Measurements from ENCODE around the gene POLL. TPM values are rescaled to one million over a fixed set of nuclear protein-coding genes. Genes with fewer than 3 reads are reported as not detected.

The POLL gene
- total RNA-seq, 1 donor from 2014 or later, result 37.1 TPM

DNA sequence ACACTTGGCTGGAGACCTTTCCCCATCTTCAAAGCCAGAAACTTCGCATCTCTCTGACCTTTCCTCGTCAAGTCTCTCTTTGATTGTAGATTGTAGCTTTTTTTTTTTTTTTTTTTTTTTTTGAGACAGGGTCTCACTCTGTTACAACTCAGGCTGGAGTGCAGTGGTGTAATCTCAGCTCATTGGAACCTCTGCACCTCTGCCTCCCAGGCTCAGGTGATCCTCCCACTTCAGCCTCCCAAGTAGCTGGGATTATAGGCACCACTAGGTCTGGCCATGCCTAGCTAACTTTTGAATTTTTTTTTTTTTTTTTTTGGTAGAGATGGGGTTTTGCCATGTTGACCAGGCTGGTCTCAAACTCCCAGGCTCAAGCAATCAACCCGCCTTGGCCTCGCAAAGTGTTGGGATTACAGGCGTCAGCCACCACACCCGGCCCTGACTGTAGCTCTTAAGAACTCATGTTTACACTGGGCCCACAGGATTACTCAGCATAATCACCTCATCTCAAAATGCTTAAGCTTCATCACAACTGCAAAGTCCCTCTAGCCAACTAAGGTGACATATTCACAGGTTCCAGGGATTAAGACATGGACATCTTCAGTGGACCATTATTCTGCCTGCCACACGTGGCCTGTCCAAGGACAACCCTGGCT lies 11.7 kb downstream of the POLL start:
- ATAC-seq (no peak), DNase-seq (ENCODE audit: low spot score) (no peak)
- intact Hi-C loops (cut with DNase I), result no loop called here

DNA sequence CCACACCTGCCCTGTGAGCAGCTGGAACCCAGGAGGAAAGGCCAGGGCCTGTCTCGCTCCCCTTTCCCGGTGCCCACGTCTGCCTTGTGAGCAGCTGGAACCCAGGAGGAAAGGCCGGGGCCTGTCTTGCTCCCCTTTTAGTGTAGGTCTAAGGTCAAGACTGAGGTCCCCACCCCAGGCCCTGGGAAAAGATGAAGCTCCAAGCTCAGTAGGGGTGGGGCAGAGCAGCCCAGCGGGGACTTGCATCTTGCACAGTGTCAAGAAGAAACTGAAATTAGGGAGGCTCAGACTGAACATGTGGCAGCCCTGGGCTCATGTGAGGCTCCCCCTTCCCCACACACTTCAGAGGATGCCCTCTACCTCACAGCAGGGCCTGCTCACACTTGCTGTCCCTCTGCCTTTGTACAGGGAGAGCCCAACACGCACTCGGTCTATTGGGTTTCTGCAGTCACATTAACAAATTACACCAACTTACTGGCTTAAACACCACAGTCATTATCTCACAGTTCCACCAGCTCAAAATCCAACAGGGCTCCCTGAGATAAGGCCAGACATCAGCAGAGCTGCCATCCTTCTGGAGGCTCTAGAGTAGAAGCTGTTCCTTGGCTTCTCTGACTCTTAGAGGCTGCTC lies 12.4 kb downstream of the POLL start:
- intact Hi-C loops (cut with DNase I), result no loop called here
- peak; percentile 32 for DNase-seq (ENCODE audit: low spot score)
- no peak for ATAC-seq

DNA sequence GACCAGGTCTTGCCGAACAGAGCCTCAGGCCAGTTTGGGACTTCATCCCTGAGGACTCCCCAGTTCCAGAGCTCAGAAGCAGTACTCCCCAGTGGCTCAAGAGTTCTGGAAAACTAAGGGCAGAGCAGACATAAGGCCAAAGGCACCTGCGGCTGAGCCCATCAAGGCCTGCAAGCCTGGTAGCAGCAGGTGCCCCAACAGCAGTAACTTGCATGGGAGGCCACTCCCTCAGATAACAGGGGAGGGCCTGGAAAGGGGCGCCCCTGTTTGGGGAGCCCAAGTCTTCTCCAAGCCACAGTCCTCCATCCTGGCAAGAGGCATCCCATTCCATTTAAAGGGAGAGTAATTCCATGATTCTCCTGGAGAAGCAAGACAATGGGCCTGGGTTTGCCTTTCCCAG lies 13.0 kb downstream of the POLL start:
- no peak for ATAC-seq
- peak; percentile 14 for DNase-seq (ENCODE audit: low spot score)
- intact Hi-C loops (cut with DNase I), result no loop called here

DNA sequence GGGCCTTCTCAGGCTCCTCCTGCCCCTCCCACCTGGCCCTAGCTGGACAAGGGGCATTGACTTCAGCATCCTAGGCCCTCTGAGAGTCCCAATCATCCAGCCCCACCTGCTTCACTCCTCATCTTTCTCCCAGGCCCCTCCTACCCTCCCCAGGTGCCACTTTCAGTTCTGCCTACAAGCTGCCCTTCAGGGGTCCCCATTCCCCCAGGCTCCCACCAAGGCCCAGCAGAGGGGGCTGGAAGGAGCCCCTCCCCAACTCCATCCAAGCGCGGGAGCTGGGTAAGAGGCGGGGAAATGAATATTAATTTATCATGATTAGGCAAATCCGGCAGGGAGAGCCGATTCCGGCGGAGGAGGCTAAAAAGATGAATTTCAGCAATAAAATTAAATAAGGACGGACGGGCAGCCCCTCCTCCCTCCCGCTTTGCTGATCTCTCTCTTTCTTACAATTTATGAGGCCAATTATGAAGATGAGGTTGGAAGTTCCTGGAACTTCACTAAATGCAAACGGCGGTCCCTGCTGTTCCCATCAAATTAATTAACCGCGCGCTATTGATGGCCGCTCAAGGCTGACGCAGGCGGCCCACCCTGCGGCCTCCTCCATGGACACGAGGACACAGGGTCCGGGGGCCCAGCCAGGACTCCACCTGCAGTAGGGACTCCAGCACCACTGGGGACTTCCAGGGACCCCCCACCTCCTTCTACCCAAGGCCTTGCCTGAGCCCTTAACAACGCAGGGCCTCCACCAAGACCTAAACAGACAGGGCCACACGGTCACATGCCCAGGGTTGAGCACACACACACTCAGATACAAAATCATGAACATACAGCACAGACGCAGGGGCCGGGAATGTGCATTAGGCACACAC lies 13.9 kb downstream of the POLL start:
- peak; percentile 38 for DNase-seq (ENCODE audit: low spot score)
- intact Hi-C loops (cut with DNase I), result loop anchor here (5.0 kb wide), 1 partner anchor 362 kb away; no protein-coding TSS in a partner anchor

DNA sequence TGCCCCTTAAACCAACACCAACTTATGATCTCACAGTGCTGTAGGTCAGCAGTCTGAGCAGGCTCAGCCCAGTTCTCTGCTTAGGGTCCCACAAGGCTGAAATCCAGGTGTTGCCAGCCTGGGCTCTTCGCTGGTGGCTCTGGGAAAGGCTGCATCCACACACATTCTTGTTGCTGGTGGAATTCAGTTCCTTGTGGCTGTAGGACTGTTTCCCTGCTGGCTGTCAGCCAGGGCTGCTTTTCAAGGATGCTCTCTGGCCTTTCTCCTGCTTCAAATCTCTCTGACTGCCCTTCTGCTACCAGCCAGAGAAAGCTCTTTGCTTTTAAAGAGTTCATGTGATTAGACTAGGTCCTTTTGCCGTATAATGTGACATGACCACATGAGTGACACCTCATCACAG lies 15.3 kb downstream of the POLL start:
- intact Hi-C loops (cut with DNase I), result loop anchor here (5.0 kb wide), 1 partner anchor 360 kb away; no protein-coding TSS in a partner anchor
- no peak for ATAC-seq
- DNase-seq (ENCODE audit: low spot score), result no peak

More for the DNA sequence above, 13.9 kb downstream of the POLL start:
- ATAC-seq, result no peak

DNA sequence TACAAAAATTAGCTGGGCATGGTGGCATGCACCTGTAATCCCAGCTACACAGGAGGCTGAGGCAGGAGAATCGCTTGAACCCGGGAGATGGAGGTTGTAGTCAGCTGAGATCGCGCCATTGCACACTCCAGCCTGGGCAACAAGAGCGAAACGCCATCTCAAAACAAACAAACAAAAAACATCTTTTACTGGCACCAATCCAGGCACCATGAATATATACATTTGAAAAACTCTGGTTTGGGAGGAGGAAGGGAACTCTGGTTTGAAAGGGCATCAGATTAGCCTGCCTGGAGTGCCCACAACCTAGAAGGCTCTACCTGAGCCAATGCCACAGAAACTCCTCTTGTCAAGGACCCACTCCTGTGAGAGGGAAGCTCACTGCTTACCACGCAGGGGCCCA lies 15.9 kb downstream of the POLL start:
- intact Hi-C loops (cut with DNase I), result loop anchor here (5.0 kb wide), 1 partner anchor 360 kb away; no protein-coding TSS in a partner anchor
- DNase-seq (ENCODE audit: low spot score), result no peak
- no peak for ATAC-seq

DNA sequence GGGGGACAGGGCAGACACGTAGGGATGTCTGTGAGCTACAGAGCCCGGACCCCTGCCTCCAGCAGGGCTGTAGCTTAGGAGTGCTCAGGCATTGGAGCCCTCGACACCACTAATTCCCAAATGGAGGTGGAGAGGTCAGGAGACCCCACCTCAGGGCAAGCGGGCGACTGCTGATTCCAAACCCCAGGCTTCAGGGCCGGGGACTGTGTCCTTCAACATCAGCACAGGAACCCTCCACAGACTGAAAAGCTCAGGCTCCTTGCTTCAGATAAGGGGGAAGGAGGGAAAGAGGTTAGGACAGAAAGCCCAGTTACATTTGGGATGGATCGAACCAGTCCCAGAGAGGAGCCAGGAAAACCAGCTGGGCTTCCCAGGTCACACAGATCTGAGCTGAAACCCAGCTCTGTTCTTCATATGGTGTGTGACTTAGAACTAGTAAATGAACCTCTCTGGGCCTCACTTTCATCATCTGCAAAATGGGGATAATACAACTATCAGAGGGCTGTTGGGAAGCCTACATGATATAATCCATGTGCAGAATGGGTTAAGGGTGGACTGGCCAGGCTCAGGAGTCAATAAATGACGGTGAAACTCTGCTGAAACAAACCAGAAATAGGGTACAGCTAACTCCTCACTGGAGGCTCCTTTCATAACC lies 16.7 kb downstream of the POLL start:
- intact Hi-C loops (cut with DNase I), result loop anchor here (5.0 kb wide), 1 partner anchor 359 kb away; no protein-coding TSS in a partner anchor
- ATAC-seq, result no peak
- DNase-seq (ENCODE audit: low spot score), result no peak

DNA sequence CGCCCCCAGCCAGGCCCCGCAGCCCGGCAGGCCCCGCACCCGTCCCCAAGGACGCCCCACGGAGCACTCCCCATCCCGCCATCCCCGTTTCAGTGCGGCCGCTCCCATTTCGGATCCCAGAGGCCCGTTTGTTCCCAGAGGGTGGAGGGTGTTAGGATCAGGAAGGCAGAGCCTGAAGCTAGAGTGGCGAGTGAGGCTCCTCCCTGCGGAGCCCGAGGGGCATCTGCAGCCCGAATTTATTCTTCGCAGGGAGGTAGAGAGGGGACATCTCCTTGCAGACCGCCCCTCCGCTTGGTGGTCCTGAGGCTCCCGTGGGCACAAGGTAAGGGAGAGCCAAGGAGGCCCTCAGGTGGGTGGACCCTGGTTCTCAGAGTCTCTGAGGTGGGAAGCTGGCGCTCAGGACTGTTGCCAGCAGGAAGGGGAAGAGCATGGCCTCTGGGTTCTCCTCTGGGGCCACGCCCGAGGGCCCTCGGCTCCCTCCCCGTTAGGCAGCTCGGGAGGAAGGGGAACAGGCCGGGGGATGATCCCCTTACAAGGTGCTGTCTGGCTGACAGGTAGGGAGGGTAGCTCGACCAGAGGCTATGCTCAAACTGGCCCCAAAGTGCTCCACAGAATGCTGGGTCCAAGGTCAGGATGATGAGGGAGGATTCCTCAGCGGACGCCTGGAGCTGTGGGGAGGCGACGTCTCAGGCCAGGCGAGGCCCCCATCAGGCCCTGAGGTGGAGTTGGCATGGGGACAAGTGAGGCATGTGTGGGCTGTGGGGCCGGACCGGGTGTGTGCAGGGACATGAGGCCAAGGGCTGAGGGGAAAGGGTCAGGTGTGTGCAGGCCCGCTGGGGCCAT lies 17.4 kb downstream of the POLL start:
- DNase-seq (ENCODE audit: low spot score), result no peak
- ATAC-seq, result peak; percentile 41
- intact Hi-C loops (cut with DNase I), result loop anchor here (5.0 kb wide), 1 partner anchor 358 kb away; no protein-coding TSS in a partner anchor

DNA sequence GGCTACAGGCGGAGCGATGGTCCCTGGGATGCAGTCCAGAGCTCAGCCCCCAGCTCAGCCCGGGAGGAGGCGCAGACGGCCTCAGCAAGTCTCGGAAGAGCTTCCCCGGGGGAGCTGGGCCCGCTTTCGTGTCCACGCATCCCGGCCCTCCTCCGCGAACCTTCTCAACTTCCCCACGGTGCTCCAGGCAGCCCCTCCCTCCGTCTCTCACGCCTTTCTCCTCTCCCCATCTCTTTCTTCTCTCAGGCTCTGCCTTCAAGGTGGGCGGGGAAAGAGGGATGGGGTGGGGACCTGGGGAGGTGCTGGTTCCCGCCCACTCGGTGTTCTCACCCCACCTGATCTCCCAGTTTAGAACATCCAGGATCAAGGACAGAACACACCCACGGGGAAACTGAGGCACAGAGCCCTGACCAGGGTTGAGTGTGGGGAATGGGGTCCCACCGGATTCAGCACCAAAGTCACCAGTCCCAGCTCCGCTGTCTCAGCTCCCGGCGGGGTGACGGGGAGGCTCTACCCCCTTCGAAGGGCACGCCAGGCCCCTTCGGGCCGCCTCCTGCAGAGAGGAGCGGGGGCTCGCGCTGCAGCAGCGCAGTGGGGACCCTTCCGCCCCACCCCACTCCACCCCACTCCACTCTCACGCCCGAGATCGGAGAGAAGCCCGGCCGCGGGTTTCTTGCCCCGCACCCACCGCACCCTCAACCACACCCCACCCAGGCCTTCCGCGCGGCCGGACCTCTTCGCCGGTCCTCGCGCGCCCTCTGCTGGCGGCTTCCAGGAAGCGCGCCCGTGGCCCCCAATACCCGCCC lies 18.2 kb downstream of the POLL start:
- ATAC-seq (peak; percentile 91), DNase-seq (ENCODE audit: low spot score) (peak; percentile 90)
- intact Hi-C loops (cut with DNase I), result loop anchor here (5.0 kb wide), 1 partner anchor 358 kb away; no protein-coding TSS in a partner anchor

DNA sequence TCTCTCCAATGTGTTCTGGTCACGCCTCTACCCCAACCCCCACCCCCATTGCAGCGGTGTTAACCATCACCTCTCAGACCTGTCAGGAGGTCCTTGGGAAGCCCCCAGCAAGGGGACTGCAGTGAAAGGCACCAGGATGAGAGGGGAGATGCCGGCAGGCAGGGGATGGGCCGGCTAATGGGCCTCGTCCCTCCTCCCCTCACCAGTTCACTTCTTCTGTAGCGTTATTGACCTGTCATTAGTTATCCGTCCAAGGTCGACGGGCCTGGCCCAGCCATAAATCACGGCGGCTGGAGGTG lies 18.8 kb downstream of the POLL start:
- intact Hi-C loops (cut with DNase I), result no loop called here
- DNase-seq (ENCODE audit: low spot score), result no peak
- no peak for ATAC-seq

DNA sequence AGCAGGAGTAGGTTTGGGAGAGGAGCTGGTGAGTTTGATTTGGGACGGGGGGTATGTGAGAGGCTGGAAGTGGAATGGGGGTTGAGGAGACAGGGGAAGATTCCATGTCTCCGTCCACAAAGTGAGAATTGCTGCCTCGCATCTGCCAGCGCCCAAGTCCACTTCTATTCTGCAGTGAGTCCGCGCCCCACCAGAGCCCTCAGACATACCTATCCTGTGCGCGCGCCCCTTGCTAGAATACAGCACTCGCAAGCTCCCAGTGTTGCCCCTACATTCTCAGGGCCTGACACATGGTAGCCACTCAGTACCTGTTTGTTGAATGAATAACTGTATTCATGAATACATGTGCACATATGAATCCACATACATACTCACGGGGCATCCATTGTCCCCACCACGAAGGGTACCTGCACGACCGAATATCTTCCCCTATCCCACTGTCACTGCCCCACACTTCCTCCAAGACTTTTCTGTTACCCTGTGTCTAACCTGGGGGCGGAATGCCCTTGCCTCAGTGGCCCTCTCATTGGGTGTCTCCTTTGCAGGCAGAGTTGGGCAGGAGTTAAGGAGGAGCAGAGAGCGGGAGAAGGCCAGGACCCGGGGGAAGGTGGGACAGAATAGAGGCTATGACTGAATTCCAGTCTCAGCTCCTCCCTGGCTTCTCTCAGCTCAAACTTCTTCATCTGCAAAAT lies 19.9 kb downstream of the POLL start:
- intact Hi-C loops (cut with DNase I), result no loop called here
- peak; percentile 35 for DNase-seq (ENCODE audit: low spot score)

DNA sequence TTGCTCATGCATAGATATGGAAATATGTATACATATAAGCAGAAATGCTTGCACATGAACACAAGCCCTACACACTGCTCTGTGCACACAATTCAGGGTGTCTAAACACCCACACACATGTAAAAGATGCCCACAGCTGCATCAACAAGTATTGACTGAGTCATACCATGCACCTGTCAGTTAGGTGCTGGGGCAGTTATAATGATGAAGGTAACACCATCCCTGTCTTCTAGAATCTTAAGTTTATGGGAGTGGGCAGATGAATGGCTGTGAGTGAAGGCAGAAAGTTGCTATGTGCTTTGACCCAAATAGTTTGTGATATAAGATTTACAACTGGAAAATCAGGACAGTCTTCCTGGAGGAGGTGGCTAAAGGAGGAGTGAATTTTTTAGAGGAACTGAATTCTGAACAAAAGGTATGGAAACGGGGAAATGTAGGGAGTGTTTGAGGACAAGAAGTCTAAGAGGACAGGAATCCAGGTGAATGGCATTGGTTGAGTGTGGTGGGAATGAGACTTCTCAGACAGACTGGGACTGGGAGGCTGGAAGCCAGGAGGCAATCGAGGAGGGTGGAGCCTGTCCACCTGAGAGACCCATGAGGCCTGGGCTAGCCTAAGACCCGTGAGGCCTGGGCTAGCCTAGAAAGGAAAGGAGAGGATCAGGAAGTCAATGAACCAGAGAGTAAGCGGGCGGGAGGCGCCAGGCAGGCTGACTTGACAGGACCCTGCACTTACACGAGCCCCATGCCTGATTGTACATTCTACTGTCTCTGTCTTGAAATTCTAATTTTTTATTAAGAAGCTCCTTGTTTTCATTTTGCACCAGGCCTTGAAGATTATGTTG lies 20.7 kb downstream of the POLL start:
- intact Hi-C loops (cut with DNase I), result no loop called here
- DNase-seq (ENCODE audit: low spot score) (peak; percentile 46), ATAC-seq (no peak)

More for the DNA sequence above, 19.9 kb downstream of the POLL start:
- no peak for ATAC-seq

DNA sequence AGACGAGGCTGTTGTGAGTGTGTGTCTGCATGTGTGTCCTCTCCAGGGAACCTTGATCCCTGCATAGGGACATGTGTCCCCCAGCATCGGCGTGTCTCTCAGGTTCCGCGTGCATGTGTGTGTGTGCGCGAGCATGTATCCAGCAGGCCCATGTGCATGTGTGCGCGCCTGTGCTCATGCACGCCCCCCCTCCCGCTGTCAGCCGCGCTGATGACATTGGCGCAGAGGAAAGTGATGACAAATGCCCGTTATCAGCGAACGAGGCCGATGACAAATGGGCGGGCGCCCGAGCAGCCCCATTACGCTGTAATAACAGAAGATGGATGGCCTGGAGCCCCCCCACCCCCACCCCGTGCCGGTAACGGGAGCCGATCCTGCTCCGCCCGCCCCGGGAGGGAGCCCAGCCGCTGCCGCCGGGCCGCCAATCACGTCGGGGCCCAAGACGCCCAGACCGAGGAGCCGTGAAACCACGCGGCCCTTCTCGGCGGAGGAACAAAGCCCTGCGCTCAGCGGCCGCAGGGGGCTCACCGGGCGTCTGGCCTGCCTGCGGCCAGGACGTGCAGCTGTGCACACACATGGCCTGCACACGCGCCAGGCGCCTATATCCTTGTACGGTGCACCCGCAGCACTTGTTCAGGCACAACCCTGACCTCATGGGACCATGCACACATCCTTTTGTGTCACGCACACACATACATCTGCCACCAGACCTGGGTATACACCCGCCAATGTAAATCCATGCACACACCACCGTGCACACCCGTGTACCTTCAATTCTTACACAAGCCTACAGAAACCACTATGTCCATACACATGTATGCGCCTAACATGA lies 21.5 kb downstream of the POLL start:
- no peak for ATAC-seq

DNA sequence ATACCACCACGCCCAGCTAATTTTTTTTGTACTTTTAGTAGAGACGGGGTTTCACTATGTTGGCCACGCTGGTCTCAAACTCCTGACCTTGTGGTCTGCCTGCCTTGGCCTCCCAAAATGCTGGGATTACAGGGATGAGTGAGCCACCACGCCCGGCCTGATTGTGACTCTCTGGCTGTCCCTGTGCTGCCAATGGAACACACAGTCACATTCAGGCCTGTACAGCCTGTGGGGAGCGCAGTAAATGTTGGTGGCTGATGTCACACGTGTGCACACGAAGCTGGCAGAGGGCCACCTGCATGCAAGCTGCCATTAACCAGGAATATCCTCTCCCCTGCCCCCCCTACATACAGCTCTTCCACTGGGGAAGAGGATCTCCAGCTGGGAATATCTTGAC lies 22.1 kb downstream of the POLL start:
- peak; percentile 53 for DNase-seq (ENCODE audit: low spot score)
- no peak for ATAC-seq
- intact Hi-C loops (cut with DNase I), result no loop called here

More for the DNA sequence above, 21.5 kb downstream of the POLL start:
- DNase-seq (ENCODE audit: low spot score), result peak; percentile 48
- intact Hi-C loops (cut with DNase I), result no loop called here

DNA sequence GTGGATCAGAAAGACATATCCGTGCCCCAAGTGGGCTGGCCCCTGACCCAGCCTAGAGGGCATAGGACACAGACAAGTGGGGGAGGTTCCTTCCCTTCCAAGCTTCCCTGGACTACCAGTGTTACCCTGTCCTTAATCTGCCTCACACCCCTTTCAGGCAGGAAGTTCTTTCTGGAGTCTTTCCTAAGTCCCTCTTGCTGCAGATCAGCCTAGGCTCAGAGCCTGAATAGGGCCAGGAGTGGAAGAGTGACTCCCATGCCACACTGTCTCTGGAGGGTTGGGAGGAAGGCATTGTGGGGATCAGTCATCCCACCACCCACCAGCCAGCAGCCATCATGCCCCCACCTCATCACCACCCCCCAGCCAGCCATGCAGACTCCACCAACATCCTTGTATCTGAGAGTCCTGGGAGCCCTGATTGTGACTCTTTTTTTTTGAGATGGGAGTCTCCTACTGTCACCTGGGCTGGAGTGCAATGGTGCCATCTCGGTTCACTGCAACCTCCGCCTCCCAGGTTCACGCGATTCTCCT lies 22.6 kb downstream of the POLL start:
- intact Hi-C loops (cut with DNase I), result no loop called here
- peak; percentile 7 for DNase-seq (ENCODE audit: low spot score)
- ATAC-seq, result no peak

Data from sciatic nerve (tissue), 2 donors.